DOHH2 (cell line): ENCODE results near the gene BPIFB4.

Experiments used
- H3F3A ChIP-seq: fragments of 200-600 bp; sonication (generic), shearing (Covaris generic); 2 replicates; pipeline ENCODE4 v1.6.0; 2016; ENCODE audit warnings: antibody characterized with exemption, mild to moderate bottlenecking; ENCODE audit not compliant: control insufficient read depth, insufficient read depth
- H3K27ac ChIP-seq: fragments of 200-600 bp; sonication (generic); 2 replicates; pipeline ENCODE4 v1.5.1; 2014; ENCODE audit warnings: low read depth, mild to moderate bottlenecking, low read length, moderate library complexity
- H3K27me3 ChIP-seq: fragments of 200-600 bp; sonication (generic); 2 replicates; pipeline ENCODE4 v1.6.1; 2014; ENCODE audit warnings: mild to moderate bottlenecking, low read length, mixed read lengths; ENCODE audit not compliant: control insufficient read depth
- H3K36me3 ChIP-seq: fragments of 200-600 bp; sonication (generic); 2 replicates; pipeline ENCODE4 v1.6.1; 2014; ENCODE audit warnings: mild to moderate bottlenecking, low read length, moderate library complexity, mixed read lengths; ENCODE audit not compliant: control insufficient read depth
- H3K4me1 ChIP-seq: fragments of 200-600 bp; sonication (generic); 2 replicates; pipeline ENCODE4 v1.6.1; 2014; ENCODE audit warnings: mild to moderate bottlenecking, low read length, mixed read lengths; ENCODE audit not compliant: control insufficient read depth
- H3K4me2 ChIP-seq: fragments of 200-600 bp; sonication (generic); 2 replicates; pipeline ENCODE4 v1.6.0; 2014; ENCODE audit warnings: mild to moderate bottlenecking, low read length, moderate library complexity
- H3K4me3 ChIP-seq: fragments of 200-600 bp; sonication (generic); 2 replicates; pipeline ENCODE4 v1.5.1; 2014; ENCODE audit warnings: mild to moderate bottlenecking, low read length, mixed read lengths
- H3K79me2 ChIP-seq: fragments of 200-600 bp; sonication (generic); 2 replicates; pipeline ENCODE4 v1.6.1; 2014; ENCODE audit warnings: mild to moderate bottlenecking, low read length, mixed read lengths; ENCODE audit not compliant: control insufficient read depth
- H3K9me2 ChIP-seq: fragments of 200-600 bp; sonication (generic); replicated peaks from 2 replicates; pipeline ENCODE4 v1.6.1; 2014; ENCODE audit warnings: mild to moderate bottlenecking, low read length, mixed read lengths; ENCODE audit not compliant: control insufficient read depth
- H3K9me3 ChIP-seq: fragments of 200-600 bp; sonication (generic); 2 replicates; pipeline ENCODE4 v1.6.1; 2014; ENCODE audit warnings: antibody characterized with exemption, low read length, mixed read lengths; ENCODE audit not compliant: control insufficient read depth, insufficient read depth
- H4K20me1 ChIP-seq: fragments of 200-600 bp; sonication (generic); 2 replicates; pipeline ENCODE4 v1.6.0; 2014; ENCODE audit warnings: low read depth, mild to moderate bottlenecking, antibody characterized with exemption, low read length, moderate library complexity; ENCODE audit not compliant: control insufficient read depth, insufficient read depth
- EZH2phosphoT487 ChIP-seq: fragments of 200-600 bp; sonication (generic); IDR thresholded peaks from 2 replicates; pipeline ENCODE4 v1.6.1; 2017; ENCODE audit warnings: borderline replicate concordance, mild to moderate bottlenecking, antibody characterized with exemption, low read length, moderate library complexity, mixed read lengths
- TF ChIP-seq, protein P1 (sequence below): fragments of 200-600 bp; sonication (generic); IDR thresholded peaks from one replicate; pipeline ENCODE4 v1.5.1; 2014; ENCODE audit warnings: antibody characterized with exemption, mild to moderate bottlenecking, low read depth, low read length; ENCODE audit not compliant: poor library complexity, severe bottlenecking

The BPIFB4 gene

DNA sequence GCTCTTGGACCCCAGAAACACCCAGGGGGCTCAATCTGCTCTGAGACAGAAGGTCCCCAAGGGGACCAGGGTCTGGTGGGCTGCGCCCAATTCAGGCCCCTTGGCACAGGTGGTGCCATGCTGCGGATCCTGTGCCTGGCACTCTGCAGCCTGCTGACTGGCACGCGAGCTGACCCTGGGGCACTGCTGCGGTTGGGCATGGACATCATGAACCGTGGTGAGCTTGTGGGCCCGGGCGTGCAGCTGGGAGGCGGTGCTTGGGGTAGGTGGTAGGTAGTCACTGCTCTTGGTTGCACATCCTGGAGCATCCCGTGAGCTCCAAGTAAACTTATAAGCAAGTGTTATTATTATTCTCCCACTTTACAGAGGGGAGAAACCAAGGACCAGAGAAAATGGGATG is 47.9 kb upstream of the BPIFB4 start, which contains the start of gene BPIFB6:
Gene BPIFB6 (plus strand): TSS at position 118 of the 400 bp plus-strand sequence. CDS start 0 bp downstream, at position 118.
- Histone ChIP-seq H4K20me1 (no peaks in the 10 kb centered on the region), H3K4me1 (no peaks in the 10 kb centered on the region), H3K27me3 (no peaks in the 10 kb centered on the region)

DNA sequence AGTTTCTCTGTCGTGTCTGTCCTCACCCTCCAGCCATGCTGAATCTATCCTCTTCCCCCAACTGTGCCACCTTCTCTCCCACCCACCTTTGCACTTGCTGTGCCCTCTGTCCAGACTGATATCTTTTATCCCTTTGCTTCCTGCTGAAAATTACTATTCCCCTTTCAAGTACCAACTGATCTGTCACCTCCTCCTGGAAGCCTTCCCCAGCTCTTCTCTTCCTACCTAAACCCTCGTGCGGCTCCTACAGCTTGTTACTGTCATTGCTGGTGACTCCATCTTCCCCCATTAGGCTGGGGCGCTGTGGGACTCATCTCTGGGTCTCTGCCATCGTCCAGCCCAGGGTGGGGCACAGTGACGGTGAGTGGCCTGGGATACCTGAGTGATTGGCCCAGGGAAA is 46.9 kb upstream of the BPIFB4 start:
- no peaks in the 10 kb centered on the region for H3K27me3 ChIP-seq

More for the DNA sequence above, 47.9 kb upstream of the BPIFB4 start, which contains the start of gene BPIFB6:
- Histone ChIP-seq H3K4me2 (no peak within 1 kb of the TSS), H3K79me2 (no peaks in the 10 kb centered on the region), H3K36me3 (no peaks in the 10 kb centered on the region), H3F3A (no peaks in the 10 kb centered on the region), H3K9me3 (no peaks in the 10 kb centered on the region), H3K27ac (no peak within 1 kb of the TSS), H3K4me3 (no peak within 1 kb of the TSS), H3K9me2 (no peaks in the 10 kb centered on the region)
- TF ChIP-seq, protein P1, sequence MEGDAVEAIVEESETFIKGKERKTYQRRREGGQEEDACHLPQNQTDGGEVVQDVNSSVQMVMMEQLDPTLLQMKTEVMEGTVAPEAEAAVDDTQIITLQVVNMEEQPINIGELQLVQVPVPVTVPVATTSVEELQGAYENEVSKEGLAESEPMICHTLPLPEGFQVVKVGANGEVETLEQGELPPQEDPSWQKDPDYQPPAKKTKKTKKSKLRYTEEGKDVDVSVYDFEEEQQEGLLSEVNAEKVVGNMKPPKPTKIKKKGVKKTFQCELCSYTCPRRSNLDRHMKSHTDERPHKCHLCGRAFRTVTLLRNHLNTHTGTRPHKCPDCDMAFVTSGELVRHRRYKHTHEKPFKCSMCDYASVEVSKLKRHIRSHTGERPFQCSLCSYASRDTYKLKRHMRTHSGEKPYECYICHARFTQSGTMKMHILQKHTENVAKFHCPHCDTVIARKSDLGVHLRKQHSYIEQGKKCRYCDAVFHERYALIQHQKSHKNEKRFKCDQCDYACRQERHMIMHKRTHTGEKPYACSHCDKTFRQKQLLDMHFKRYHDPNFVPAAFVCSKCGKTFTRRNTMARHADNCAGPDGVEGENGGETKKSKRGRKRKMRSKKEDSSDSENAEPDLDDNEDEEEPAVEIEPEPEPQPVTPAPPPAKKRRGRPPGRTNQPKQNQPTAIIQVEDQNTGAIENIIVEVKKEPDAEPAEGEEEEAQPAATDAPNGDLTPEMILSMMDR: no peak
- no peak for TF ChIP-seq EZH2phosphoT487

DNA sequence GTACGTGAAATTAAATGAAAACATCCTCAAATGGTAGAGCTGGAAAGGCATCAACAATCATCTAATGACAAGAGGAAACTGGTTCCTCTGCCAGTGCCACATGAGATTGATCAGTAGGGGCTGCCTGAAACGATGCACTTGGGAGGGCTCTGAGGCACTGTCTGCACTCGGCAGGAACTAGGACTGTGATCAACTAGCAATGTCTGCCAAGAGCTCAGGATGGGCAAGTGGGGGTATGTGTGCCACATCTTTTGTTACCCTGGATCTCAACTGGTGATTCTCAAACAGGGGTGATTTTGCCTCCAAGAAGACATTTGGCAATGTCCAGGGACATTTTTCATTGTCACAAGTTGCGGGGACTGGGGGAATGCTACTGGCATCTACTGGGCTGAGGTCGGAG is 46.1 kb upstream of the BPIFB4 start:
- H3K36me3 ChIP-seq: no peaks in the 10 kb centered on the region
- no peak overlapping the region for H3K27ac ChIP-seq
- no peaks in the 10 kb centered on the region for H3K9me2 ChIP-seq
- no peak overlapping the region for H3K4me3 ChIP-seq
- H3K4me2 ChIP-seq: no peak overlapping the region
- no peaks in the 10 kb centered on the region for H3K9me3 ChIP-seq
- no peaks in the 10 kb centered on the region for H4K20me1 ChIP-seq
- no peaks in the 10 kb centered on the region for H3K79me2 ChIP-seq
- H3K4me1 ChIP-seq: no peaks in the 10 kb centered on the region
- no peaks in the 10 kb centered on the region for H3F3A ChIP-seq
- TF ChIP-seq, protein P1: no peak
- TF ChIP-seq EZH2phosphoT487: no peak
- H3K27me3 ChIP-seq: no peaks in the 10 kb centered on the region

More for the DNA sequence above, 46.9 kb upstream of the BPIFB4 start:
- no peak overlapping the region for H3K4me3 ChIP-seq
- TF ChIP-seq, protein P1: no peak
- TF ChIP-seq EZH2phosphoT487: no peak
- no peaks in the 10 kb centered on the region for H3K79me2 ChIP-seq
- H3K36me3 ChIP-seq: no peaks in the 10 kb centered on the region
- no peak overlapping the region for H3K27ac ChIP-seq
- no peaks in the 10 kb centered on the region for H4K20me1 ChIP-seq
- no peaks in the 10 kb centered on the region for H3F3A ChIP-seq
- H3K4me1 ChIP-seq: no peaks in the 10 kb centered on the region
- H3K9me2 ChIP-seq: no peaks in the 10 kb centered on the region
- H3K9me3 ChIP-seq: no peaks in the 10 kb centered on the region
- H3K4me2 ChIP-seq: no peak overlapping the region

DNA sequence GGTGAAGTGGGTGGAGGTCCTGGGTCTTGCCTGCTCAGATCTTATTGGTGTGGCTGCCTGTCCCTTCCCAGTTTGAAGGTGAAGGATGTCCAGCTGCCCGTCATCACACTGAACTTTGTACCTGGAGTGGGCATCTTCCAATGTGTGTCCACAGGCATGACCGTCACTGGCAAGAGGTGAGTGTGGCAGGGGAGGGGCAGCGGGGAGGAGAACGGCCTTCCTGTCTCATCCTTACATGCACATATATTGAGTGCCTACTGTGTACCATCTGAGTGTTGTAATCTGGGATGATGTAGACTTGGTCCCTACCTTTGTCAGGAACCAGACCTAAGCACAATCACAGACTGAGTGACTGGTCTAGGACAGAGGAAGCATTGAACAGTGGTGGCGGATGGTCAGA is 45.3 kb upstream of the BPIFB4 start:
- no peak overlapping the region for H3K4me2 ChIP-seq
- no peaks in the 10 kb centered on the region for H4K20me1 ChIP-seq
- H3K27me3 ChIP-seq: no peaks in the 10 kb centered on the region
- H3K27ac ChIP-seq: no peak overlapping the region
- no peaks in the 10 kb centered on the region for H3K36me3 ChIP-seq
- H3K4me3 ChIP-seq: no peak overlapping the region
- no peaks in the 10 kb centered on the region for H3K9me3 ChIP-seq
- no peaks in the 10 kb centered on the region for H3K4me1 ChIP-seq
- no peaks in the 10 kb centered on the region for H3F3A ChIP-seq
- H3K9me2 ChIP-seq: no peaks in the 10 kb centered on the region
- TF ChIP-seq, protein P1: no peak
- TF ChIP-seq EZH2phosphoT487: no peak
- no peaks in the 10 kb centered on the region for H3K79me2 ChIP-seq
